RPMI8226 (cell line): ENCODE results near the gene MFAP3L.

Experiments used
- DNase-seq: peaks from one replicate; pipeline ENCODE4 v3.0.0-alpha.2; 2015

Gene MFAP3L

DNA sequence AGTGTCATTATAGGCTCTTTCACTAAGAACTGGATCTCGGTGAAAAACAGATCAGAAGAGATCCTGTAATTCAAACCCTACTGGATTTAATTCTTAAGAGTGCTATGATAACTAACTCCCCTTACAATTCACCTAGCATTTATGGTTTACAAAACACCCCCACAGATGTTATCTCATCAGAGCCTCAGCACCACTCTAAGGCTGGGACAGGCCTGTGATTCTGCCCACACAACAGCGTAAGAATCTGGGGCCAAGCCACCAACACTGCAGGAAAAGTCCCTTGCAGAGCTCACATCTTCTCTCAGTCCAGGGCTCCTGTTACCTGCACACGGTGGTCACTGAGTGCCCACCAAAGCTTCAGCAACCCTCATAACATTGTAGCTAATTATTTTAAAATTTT lies 8.9 kb downstream of the MFAP3L start:
- DNase-seq, result no peak

DNA sequence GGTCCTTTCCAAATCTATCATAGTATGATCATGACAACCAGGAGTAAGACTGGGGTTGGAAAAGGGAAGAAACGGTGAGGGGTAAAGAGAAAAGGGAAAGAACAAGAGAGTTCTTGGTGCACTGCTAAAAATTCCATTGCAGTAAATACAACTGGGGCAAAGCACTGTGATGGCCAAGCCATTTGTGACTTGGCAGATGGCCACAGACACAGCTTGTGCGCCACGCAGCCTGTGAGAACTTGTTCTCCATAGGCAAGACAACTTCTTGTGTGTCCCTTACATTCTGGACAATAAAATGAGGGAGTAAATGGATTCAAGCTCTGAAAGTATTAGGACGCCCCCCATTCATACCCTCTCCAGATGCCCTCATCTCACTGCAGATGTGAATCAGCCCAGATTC lies 10.9 kb downstream of the MFAP3L start:
- DNase-seq, result no peak

DNA sequence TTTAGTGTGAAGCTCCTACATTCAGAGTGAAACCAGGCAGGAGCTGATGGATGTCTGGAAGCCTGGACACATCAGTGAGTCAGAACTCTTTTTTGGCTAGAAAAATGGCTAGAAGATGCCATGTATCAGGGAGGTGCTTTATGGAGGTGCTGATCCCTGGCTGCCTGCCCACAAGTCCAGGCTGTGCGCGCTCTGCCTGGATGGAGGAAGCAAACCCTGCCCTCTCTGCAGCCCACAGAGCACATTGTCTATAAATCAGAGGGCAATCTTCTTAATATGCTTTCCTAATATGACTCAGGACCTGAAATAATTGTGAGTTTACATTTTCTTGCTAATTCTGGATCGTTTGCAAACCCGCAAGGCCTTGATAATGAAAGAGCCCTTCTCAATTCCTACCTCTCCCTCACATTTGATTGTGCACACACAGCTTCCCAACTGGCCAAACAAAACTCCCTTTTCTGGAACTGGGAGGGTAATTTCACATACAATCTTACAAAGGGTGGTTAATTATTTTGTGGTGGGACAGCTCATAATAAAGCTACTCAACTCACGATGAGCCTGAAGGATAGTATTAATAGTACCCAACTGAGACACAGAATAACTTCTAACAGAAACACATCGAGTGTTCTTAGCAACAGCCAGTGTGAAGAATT lies 11.7 kb downstream of the MFAP3L start:
- DNase-seq, result no peak

DNA sequence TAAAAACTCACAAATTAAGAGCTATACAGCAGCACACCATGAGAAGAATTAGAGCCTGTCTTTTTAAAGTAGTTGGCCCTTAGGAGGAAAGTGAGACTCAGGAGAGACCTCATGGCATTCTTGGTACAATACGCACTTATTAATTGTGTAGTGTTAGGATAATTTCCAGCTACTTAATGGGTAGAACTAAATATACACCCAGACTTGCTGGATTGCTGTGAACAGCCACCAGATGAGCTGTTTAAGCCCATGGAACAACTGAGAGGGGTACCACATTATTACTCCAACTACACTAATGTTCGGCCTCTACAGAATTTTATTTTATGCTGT lies 13.6 kb downstream of the MFAP3L start:
- DNase-seq, result no peak

DNA sequence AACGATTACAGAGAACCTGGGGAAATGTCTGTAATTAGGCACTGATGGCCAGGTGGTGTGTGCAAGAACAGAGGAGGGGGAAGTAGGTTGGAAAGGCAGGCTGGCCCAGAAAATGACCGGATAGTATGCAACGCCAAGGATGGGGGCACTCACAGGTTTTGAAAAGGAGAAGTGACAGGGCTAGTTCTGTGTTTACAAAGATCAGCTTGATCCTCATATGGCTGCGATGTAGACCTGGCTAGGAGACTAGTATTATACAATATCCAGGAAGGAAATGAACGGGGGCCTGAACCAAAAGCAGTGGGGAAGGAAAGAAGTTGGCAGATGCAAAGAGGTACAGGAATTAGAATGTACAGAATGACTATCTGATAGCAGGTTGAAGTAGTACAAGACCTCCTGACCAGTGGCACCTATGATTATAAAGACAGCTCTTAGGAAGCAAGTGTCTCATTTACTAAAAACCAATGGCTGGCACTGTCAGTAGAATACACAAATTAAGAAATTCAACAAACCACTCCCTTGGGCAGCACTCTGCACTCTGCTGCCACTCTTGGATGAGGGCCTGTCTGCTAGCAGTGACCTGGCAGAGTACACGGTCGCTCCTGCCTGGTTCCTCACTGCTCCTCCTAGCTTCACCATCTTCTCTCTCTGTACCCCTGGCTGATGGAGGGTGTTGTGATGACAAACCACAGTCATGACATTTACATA lies 14.1 kb downstream of the MFAP3L start:
- DNase-seq, result no peak

DNA sequence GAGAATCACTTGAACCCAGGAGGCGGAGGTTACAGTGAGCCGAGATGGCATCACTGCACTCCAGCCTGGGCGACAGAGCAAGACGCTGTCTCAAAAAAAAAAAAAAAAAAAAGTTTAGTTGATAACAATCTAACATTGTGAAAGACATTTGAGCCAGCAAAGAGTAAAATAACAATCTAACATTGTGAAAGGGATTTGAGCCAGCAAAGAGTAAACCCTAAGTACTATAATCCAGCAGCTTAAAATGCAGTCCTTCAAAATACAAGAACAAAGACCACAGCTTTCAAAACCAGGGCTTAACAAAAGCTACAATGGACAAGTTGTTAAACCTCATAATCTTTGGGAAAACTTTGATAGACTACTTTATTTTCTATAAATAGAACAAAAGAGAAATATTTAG lies 16.9 kb downstream of the MFAP3L start:
- no peak for DNase-seq

DNA sequence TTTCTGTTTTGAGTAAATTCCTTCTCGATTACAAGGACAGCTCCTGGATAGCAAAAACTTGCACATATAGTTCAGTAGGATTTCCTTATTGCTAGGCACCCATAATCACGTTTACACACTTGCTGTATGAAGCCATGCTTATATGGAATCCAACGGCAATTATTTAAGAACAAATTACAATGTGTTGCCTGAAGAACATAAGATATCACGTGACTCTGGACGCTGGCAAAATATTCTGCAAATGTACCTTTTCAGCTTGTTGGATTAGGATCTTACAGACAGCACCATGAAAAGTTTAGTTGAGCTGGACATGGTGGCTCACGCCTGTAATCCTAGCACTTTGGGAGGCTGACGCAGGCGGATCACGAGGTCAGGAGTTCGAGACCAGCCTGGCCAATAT lies 17.4 kb downstream of the MFAP3L start:
- no peak for DNase-seq

DNA sequence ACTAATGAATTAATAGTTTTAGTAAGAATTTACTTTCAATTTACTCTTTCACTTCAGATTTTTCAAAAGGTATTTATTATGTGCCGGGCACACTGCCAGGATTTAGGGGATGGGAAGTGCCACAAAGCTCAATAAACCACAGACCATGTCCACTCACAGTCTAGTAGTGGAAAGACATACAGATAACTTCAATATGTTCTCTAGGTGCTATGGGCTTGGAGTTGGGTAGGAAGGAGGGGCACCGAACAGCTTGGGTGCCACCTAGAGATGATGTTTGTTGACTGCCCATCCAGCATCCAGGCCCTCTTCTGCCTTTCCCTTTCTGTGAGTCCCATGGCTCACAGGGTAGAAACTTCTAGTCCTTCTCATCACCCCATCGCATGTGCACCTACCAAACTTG lies 17.8 kb downstream of the MFAP3L start:
- DNase-seq, result peak; percentile 30

DNA sequence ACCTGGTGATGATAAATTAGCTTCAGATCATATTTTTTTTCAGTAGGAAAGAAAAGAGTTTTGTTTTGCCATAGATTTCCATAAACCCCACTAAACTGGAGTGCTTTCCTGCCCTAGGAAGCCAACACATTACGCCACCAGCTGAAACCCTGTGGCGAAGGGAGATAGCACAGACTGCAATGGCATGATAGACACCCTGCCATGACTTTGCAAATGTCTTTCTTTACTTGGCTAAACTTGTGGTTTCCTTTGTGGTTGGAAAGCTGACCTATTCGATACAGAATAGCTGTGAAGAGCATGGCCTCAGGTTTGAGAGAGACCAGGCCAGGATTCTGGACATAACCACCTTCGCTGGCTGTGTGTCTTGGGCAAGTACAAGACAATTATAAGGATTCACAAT lies 19.1 kb downstream of the MFAP3L start:
- no peak for DNase-seq

DNA sequence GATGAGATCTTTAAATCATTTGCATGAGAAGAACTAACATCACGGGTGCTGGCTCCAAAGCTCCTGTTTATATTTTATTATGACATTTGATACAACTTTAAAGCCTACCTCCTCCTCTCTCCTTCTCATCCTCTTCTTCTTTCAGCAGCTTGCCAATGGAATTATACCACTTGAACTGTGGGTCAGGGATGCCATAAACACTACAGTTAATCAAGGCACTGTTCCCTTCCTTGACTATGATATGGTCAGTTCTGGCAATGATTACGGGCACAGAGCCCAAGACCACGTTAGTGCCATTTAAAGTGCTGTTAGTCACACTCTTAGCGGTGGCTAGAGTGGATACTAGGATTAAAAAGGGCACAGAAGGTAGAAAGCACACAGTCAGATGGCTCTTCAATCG lies 20.7 kb downstream of the MFAP3L start:
- DNase-seq, result no peak

DNA sequence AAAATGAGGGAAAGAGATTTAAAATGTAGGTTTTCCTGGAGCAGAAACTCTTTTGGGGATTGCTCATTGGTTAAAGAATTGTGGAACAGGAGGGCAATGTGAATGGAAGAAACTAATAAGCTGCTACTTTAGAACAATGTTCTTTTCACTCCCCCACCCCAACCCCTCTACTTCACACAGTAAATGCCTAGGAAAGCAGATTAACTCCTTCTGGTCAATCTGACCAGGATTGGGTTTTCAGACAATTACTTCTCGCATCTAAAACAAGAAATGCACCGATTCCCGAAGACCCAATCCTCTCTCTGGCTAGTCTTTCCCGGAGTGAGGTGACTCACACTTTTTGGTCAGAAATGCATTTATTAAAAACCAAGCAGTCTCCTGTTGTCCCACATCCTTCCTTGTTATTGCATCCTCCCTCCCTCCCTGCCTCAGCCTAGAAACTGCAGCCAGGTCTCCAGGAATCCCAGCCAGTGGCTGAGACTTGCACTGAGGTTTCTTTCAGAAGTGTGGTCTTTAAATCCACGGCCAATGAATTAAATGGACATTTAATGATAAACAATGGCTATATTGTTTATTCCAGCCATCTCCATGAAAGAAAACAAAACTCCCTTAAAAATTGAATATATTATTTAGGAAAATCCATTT lies 21.4 kb downstream of the MFAP3L start:
- no peak for DNase-seq

DNA sequence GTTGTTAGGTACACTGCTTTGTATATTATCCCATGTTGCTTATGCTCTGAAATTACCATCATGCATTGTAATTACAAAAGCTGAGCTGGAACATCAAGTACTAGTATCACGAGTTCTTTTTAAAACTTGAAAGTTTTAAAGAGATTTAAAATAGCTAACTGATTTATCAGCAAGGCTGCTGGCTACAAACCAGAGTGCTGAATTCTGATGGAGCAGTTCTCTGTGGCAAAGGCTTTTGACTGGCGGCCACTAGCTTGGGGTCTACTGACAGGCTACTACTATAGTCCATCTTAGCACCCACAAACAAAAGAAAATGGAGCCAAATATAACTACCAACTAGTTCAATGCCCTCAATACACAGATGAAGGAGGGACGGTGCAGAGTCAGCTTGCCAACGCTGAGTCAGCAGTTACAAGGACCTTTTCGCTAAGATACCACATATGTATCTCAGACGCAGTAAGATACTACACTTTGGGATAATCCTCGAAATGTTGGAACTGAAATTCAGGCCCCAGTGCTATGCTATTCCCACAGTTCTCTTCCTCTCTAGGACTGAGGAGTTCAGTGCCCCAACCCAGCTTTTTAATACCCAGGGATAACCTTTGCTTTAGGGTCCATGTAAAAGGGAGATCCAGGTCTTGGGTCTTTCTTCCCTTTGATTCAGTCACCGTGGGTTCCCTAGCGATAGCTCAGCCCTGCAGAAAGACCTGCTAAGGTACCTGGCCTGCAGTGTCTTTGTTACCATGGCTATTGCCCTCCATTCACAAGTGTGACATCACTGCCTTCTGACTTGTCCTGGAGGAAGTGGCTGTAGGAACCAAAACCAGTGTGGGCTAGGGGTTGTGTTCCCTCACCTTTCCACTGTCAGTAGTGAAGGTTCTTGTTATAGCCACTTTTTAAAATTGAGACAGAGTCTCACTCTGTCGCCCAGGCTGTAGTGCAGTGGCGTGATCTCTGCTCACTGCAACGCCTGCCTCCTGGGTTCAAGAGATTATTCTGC lies 22.8 kb downstream of the MFAP3L start:
- no peak for DNase-seq

DNA sequence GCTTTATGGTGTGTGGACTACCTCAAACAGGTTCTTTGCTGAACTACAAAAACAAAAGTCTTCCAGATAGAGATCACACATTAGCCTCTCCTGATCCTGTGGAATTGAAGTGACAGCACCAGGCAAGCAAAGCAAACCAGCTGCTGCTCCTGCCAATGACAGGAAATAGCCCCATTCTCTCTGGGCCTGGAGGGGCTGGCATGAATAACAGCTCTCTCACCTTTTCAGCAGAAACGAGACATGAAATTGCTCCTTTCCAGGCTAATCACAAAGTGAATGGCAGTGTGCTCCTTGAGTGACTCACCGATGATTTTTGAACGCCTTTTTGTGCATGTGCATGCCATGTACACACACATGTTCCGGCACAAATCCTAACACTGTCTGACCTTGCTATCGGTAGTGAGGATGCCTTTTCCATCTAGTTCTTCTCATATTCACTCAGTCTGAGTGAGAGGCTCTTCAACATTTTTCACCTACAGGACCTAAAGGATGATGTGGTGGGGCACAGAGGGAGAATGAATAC lies 24.4 kb downstream of the MFAP3L start:
- DNase-seq, result no peak

DNA sequence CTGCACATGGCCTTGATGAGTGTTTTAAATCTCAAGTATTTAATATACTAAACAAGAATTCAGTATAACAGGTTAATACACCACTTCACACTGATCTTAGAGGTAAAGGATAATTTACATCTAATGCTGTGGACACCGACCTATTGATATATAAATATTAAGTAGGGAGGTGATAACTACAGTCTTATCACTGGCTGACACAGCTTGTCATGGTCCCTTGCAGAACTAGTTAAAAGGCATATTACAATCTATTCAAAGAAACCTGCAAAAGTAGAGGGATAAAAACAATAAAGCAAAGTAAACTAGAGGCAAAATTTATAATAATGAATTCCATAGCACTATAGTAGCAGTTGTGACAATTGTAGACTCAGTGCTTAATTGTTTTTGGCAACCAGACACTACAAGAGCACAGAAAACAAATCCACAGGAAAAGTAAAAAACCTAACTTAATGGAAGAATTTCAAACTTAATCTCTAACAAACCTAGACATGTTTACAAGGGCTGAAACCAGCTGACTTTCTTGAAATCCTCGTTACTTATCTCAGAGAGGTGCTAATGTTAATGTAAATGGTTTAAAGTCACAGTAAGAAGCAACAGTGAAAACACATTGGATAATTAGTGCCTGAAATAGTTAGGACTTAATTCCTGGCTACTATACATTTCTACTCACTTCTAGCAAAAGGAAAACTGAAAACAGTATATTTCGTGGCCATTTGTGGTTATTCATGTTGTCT lies 25.0 kb downstream of the MFAP3L start:
- no peak for DNase-seq

DNA sequence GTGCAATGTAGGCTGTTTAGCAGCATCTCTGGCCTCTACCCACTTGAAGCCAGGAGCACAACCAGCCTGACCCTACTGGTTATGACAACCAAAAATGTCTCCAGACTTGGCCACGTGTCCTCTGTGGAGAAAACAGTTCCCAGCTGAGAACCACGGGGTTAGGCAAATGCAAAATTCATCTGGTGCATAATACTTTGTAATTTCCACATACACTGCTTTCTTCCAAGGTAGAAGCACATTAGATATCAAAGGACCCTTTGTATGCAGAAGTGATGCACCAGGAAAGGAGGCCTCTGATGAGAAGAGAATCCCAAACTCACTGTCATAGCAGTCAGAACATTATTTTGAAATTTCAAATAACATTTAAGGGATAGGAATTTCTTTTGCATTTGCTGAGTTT lies 26.3 kb downstream of the MFAP3L start:
- no peak for DNase-seq

DNA sequence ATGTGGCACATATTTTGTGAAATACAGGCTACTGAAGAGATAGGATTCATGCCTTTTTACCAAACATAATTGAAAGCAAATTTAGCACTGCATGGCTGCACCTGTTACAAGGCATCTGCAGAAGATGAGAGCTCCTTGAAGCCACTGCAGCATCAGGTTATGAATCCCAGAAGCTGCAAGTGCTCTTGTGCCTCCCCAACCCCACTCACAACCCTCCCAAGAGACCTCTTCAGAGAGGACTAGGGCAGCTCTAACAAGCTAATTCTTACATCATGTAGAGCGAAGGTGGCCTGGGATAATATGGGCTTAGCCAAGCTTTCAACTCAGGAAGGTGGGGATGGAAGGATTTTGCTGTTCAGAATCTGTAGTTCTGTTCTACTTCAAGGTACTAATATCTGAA lies 27.2 kb downstream of the MFAP3L start:
- DNase-seq, result no peak

DNA sequence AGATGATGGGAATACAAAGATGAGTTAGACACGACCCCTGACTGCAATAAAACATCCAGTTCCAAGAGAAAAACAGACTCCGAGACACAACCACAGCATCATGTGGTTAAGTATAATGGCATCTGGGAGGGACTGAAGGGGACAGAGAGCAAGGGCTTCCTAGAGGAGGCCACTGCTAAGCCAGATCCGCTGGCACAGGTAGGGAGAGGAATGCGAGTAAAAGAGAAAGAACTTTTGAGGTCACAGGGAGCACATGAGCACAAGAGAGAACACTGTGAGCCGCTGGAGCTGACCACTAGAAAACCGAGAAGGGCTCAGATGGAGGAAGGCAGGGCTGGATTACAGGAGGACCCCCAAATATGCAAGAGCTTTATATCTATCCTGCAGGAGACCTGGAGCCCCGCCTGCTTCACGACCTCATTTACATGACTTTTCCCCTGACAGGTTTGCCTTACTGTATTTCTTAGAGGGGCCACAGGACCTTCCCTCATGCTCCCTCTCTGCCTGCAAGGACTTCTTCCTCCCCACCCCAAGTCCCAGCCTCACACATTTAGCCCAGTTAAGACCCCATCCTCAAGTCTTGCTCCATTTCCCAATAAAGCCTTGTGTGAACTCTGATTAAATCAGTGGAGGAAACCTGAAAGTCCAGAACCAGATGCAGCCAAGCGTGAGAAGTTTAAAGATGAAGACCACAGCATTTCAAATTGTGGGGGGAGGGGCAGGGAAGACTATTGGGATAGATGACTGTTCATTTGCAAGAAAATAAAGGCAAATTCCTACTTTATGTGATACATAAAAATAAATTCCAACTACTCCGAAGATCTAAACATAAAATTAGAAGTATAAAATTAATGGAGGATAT lies 29.6 kb downstream of the MFAP3L start:
- DNase-seq, result no peak

DNA sequence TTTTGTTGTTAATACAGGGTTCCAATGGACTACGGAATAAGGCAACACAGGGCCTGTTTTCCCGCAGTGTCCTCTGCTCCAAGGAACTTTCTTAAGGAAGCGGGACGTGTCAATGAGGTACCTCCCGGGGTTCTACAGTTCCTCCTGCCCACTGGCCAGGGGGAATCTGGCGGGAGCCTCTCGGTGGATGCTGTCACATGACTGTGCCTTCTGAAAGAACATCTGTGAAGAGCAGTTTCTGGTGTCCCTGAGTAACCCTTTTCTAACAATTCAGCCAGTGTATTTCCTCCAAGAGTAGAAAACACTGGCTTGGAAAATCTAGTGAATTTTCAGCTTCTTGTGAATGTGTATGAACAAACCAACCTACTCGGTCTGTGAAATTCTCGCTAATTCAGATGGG lies 32.7 kb downstream of the MFAP3L start:
- DNase-seq, result no peak

DNA sequence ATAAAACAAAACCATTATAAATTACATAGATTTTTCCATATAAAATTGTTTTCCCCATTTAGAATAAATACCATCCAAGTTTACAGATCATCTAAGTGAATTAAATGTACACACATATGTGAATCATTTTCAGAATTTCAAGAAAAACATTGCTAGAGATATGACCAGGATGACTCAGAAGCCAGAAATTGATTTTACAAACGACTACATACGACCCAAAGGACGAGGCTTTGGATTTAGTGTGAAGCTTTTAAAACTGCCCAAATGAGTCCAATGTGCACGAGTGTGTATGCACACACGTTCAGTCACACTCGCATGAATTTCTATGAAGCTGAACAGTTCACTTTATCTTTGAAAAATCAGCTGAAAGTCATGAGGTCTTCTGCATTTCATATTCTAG lies 37.9 kb downstream of the MFAP3L start:
- DNase-seq, result no peak

DNA sequence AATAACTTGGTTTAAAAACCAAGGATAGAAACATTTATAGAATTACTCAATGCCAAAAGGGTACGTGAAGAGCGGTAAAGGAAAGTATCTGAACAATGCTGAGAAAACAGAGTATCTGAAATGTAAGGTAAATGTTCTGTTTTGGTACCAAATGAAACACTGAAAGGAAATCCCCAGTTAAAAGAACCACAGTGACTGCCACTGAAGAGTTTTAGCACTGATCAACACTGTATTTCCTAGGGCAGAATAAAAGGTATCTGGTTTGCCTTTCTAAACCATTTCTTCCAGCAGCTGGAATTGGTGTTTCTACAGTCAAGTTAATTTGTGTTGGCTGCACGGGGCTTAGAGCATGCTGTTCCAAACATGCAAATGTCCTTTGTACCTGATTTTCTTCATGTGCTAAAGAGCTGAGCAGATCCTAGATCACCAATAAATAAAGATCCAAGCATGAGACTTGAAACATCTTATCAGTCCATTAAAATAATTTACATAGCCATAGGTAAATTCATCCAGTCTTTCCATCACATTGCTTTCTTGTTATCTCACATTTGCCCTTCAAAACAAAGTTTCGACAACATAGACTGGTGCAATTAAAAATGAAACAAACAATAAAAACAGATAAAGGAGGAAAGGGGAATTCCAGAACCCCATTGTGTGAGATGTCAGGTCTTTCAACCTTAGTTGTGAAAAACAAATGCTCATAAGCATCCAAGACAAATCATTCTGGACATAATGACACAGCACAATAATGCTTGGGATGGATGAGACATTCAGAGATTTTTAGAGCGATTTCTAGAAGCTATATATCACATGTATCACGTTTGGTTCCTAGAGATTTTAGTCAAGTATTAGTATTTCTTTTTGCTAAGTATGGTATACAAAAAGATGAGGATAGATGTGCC lies 38.6 kb downstream of the MFAP3L start:
- DNase-seq, result no peak
